WTC11 (cell line): ENCODE data around the gene SCIMP. TPM values are rescaled to one million over a fixed set of nuclear protein-coding genes. Genes with fewer than 3 reads are reported as not detected.
"Not testable (repeated sequence)": the region's sequence is repeated elsewhere in the genome, so short reads cannot be mapped to it uniquely, and the experiment has no call there.

Source experiments
- ATAC-seq: fragments of 200-7000 bp; cut with Tn5 transposase; 2 replicates; pipeline ENCODE4 v1.10.0; 2021; ENCODE audit warnings: mild to moderate bottlenecking, moderate library complexity
- CTCF ChIA-PET: fragments of 300-600 bp; sonication (Branson Sonifier 250); formaldehyde crosslinking; loops from one replicate; lab custom pipeline; 2021; ENCODE audit warnings: antibody characterized with exemption; lab: Charles Lee
- POLR2A ChIA-PET: fragments of 350-600 bp; sonication (Branson Sonifier 250); formaldehyde crosslinking; loops from one replicate; lab custom pipeline; 2021; ENCODE audit warnings: antibody characterized with exemption; lab: Charles Lee
- DNase-seq: peaks from one replicate; pipeline ENCODE4 v3.0.0; 2021; ENCODE audit warnings: low spot score
- H3K27ac Mint-ChIP-seq: 2 replicates; pipeline ENCODE4 v1.8.0; 2021; ENCODE audit warnings: mixed read lengths
- H3K27me3 Mint-ChIP-seq: 2 replicates; pipeline ENCODE4 v1.8.0; 2021; ENCODE audit warnings: low read depth, mild to moderate bottlenecking, moderate library complexity, mixed read lengths
- H3K36me3 Mint-ChIP-seq: 2 replicates; pipeline ENCODE4 v1.8.0; 2021; ENCODE audit warnings: mixed read lengths
- H3K4me1 Mint-ChIP-seq: 2 replicates; pipeline ENCODE4 v1.8.0; 2022; ENCODE audit warnings: mixed read lengths
- H3K4me3 Mint-ChIP-seq: 2 replicates; pipeline ENCODE4 v1.8.0; 2021; ENCODE audit warnings: mild to moderate bottlenecking, moderate library complexity, mixed read lengths
- H3K9me3 Mint-ChIP-seq: 2 replicates; pipeline ENCODE4 v1.8.0; 2021; ENCODE audit warnings: mixed read lengths
- NR1H2 ChIP-seq: sonication (generic); formaldehyde crosslinking; IDR thresholded peaks from 2 replicates; pipeline ENCODE4 v1.9.0; 2021; ENCODE audit warnings: mild to moderate bottlenecking, moderate library complexity, missing genetic modification reagents
- ZNF219 ChIP-seq: sonication (generic); formaldehyde crosslinking; IDR thresholded peaks from 2 replicates; pipeline ENCODE4 v1.8.0; 2023; ENCODE audit warnings: missing genetic modification reagents, mild to moderate bottlenecking, borderline replicate concordance
- ZNF232 ChIP-seq: sonication (generic); formaldehyde crosslinking; IDR thresholded peaks from 2 replicates; pipeline ENCODE4 v1.8.0; 2022; ENCODE audit warnings: mild to moderate bottlenecking, missing genetic modification reagents
- ZNF396 ChIP-seq: fragments of 250-450 bp; sonication (Bioruptor Pico); IDR thresholded peaks from 2 replicates; pipeline ENCODE4 v1.8.0; 2021; ENCODE audit warnings: mild to moderate bottlenecking, moderate library complexity, borderline replicate concordance
- ZNF423 ChIP-seq: fragments of 250-450 bp; sonication (Bioruptor Pico); IDR thresholded peaks from 2 replicates; pipeline ENCODE4 v2.1.2; 2022; ENCODE audit warnings: mild to moderate bottlenecking, moderate library complexity
- total RNA-seq: library from RNA; stranded (reverse); gene quantifications from 3 replicates; pipeline ENCODE4 v1.2.3, GENCODE V29; 2021
- TF ChIP-seq, protein P1 (sequence below): fragments of 200-600 bp; IDR thresholded peaks from 2 replicates; pipeline ENCODE4 v1.8.0; 2022; ENCODE audit warnings: antibody characterized with exemption
- TF ChIP-seq, protein P2 (sequence below): sonication (generic); formaldehyde crosslinking; IDR thresholded peaks from 2 replicates; pipeline ENCODE4 v1.8.0; 2023; ENCODE audit warnings: missing genetic modification reagents
- TF ChIP-seq, protein P3 (sequence below): sonication (generic); formaldehyde crosslinking; IDR thresholded peaks from 2 replicates; pipeline ENCODE4 v1.8.1; 2023; ENCODE audit warnings: mild to moderate bottlenecking, missing genetic modification reagents
- TF ChIP-seq, protein P4 (sequence below): sonication (generic); formaldehyde crosslinking; IDR thresholded peaks from 2 replicates; pipeline ENCODE4 v1.8.0; 2022; ENCODE audit warnings: mild to moderate bottlenecking, missing genetic modification reagents
- TF ChIP-seq, protein P5 (sequence below): sonication (generic); formaldehyde crosslinking; IDR thresholded peaks from 2 replicates; pipeline ENCODE4 v1.8.1; 2022; ENCODE audit warnings: mild to moderate bottlenecking, missing genetic modification reagents, moderate library complexity, borderline replicate concordance
- TF ChIP-seq, protein P6 (sequence below): sonication (generic); formaldehyde crosslinking; IDR thresholded peaks from 2 replicates; pipeline ENCODE4 v1.8.0; 2023; ENCODE audit warnings: mild to moderate bottlenecking, missing genetic modification reagents
- TF ChIP-seq, protein P7 (sequence below): sonication (generic); formaldehyde crosslinking; conservative IDR thresholded peaks from 2 replicates; pipeline ENCODE4 v1.8.1; 2023; ENCODE audit warnings: mild to moderate bottlenecking, low read depth, missing genetic modification reagents, moderate library complexity
- TF ChIP-seq, protein P8 (sequence below): fragments of 250-450 bp; sonication (Bioruptor Pico); IDR thresholded peaks from 2 replicates; pipeline ENCODE4 v1.9.0; 2021; ENCODE audit warnings: moderate library complexity, mild to moderate bottlenecking, inconsistent platforms, borderline replicate concordance
- TF ChIP-seq, protein P9 (sequence below): sonication (generic); formaldehyde crosslinking; IDR thresholded peaks from 2 replicates; pipeline ENCODE4 v1.8.1; 2023; ENCODE audit warnings: mild to moderate bottlenecking, missing genetic modification reagents, borderline replicate concordance

The SCIMP gene
- total RNA-seq, 1 experiment from 2014 or later, result not detected

DNA sequence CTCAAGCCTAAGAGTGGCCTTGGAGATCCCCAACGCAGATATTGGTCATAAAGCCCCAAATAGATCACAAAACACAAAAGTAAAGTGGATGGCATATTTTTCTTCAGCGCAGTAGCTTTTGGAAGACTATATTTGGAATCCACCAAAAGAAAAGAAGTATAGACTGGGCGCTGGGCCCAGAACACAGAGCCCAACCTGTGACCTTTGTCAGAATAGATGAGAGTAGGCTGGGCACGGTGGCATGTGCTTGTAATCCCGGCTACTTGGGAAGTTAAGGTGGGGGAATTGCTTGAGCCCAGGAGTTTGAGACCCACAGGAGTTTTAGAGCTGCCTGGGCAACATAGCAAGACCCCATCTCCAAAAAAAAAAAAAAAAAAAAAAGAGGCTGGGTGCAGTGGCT is 14.6 kb downstream of the SCIMP start (continued):
- TF ChIP-seq, protein P1, sequence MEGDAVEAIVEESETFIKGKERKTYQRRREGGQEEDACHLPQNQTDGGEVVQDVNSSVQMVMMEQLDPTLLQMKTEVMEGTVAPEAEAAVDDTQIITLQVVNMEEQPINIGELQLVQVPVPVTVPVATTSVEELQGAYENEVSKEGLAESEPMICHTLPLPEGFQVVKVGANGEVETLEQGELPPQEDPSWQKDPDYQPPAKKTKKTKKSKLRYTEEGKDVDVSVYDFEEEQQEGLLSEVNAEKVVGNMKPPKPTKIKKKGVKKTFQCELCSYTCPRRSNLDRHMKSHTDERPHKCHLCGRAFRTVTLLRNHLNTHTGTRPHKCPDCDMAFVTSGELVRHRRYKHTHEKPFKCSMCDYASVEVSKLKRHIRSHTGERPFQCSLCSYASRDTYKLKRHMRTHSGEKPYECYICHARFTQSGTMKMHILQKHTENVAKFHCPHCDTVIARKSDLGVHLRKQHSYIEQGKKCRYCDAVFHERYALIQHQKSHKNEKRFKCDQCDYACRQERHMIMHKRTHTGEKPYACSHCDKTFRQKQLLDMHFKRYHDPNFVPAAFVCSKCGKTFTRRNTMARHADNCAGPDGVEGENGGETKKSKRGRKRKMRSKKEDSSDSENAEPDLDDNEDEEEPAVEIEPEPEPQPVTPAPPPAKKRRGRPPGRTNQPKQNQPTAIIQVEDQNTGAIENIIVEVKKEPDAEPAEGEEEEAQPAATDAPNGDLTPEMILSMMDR, result no peak
- TF ChIP-seq ZNF219 (CRISPR knock-in tag), result no peak
- TF ChIP-seq ZNF423, result no peak
- TF ChIP-seq, protein P2, sequence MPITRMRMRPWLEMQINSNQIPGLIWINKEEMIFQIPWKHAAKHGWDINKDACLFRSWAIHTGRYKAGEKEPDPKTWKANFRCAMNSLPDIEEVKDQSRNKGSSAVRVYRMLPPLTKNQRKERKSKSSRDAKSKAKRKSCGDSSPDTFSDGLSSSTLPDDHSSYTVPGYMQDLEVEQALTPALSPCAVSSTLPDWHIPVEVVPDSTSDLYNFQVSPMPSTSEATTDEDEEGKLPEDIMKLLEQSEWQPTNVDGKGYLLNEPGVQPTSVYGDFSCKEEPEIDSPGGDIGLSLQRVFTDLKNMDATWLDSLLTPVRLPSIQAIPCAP, result no peak

DNA sequence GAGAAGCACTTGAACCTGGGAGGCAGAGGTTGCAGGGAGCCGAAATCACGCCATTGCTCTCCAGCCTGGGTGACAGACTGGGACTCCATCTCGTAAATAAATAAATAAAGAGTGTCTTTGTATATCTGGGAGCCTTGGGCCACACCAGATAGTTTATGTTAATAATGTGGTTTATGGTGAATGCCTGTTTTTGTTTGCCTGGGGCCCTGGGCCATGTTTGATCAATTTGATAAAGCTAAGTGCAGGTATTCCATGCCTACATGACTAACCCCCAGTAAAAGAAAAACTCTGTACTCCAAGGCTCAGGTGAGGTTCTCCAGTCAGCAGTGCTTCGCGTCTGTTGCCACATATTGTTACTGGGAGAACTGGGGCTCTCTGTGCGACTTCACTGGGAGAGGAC is 15.1 kb downstream of the SCIMP start:
- DNase-seq, result no peak
- Mint-ChIP-seq H3K4me3 (no peak overlapping the region), H3K27ac (no peak overlapping the region), H3K9me3 (no peaks in the 10 kb centered on the region), H3K4me1 (0 out of 2 replicates have a peak, but pooled peaks cover 5% of the 10 kb centered on the region), H3K36me3 (no peaks in the 10 kb centered on the region)
- ChIA-PET CTCF (no interaction called here), POLR2A (no interaction called here)
- TF ChIP-seq, protein P3, sequence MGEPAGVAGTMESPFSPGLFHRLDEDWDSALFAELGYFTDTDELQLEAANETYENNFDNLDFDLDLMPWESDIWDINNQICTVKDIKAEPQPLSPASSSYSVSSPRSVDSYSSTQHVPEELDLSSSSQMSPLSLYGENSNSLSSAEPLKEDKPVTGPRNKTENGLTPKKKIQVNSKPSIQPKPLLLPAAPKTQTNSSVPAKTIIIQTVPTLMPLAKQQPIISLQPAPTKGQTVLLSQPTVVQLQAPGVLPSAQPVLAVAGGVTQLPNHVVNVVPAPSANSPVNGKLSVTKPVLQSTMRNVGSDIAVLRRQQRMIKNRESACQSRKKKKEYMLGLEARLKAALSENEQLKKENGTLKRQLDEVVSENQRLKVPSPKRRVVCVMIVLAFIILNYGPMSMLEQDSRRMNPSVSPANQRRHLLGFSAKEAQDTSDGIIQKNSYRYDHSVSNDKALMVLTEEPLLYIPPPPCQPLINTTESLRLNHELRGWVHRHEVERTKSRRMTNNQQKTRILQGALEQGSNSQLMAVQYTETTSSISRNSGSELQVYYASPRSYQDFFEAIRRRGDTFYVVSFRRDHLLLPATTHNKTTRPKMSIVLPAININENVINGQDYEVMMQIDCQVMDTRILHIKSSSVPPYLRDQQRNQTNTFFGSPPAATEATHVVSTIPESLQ (CRISPR knock-in tag), result no peak
- TF ChIP-seq, protein P4, sequence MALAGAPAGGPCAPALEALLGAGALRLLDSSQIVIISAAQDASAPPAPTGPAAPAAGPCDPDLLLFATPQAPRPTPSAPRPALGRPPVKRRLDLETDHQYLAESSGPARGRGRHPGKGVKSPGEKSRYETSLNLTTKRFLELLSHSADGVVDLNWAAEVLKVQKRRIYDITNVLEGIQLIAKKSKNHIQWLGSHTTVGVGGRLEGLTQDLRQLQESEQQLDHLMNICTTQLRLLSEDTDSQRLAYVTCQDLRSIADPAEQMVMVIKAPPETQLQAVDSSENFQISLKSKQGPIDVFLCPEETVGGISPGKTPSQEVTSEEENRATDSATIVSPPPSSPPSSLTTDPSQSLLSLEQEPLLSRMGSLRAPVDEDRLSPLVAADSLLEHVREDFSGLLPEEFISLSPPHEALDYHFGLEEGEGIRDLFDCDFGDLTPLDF (CRISPR knock-in tag), result no peak
- TF ChIP-seq ZNF232, result no peak
- no peak for TF ChIP-seq ZNF219 (CRISPR knock-in tag)
- TF ChIP-seq ZNF396 (CRISPR knock-in tag), result no peak
- TF ChIP-seq, protein P5, sequence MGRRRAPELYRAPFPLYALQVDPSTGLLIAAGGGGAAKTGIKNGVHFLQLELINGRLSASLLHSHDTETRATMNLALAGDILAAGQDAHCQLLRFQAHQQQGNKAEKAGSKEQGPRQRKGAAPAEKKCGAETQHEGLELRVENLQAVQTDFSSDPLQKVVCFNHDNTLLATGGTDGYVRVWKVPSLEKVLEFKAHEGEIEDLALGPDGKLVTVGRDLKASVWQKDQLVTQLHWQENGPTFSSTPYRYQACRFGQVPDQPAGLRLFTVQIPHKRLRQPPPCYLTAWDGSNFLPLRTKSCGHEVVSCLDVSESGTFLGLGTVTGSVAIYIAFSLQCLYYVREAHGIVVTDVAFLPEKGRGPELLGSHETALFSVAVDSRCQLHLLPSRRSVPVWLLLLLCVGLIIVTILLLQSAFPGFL (CRISPR knock-in tag), result no peak
- TF ChIP-seq, protein P6, sequence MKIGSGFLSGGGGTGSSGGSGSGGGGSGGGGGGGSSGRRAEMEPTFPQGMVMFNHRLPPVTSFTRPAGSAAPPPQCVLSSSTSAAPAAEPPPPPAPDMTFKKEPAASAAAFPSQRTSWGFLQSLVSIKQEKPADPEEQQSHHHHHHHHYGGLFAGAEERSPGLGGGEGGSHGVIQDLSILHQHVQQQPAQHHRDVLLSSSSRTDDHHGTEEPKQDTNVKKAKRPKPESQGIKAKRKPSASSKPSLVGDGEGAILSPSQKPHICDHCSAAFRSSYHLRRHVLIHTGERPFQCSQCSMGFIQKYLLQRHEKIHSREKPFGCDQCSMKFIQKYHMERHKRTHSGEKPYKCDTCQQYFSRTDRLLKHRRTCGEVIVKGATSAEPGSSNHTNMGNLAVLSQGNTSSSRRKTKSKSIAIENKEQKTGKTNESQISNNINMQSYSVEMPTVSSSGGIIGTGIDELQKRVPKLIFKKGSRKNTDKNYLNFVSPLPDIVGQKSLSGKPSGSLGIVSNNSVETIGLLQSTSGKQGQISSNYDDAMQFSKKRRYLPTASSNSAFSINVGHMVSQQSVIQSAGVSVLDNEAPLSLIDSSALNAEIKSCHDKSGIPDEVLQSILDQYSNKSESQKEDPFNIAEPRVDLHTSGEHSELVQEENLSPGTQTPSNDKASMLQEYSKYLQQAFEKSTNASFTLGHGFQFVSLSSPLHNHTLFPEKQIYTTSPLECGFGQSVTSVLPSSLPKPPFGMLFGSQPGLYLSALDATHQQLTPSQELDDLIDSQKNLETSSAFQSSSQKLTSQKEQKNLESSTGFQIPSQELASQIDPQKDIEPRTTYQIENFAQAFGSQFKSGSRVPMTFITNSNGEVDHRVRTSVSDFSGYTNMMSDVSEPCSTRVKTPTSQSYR, result no peak
- TF ChIP-seq, protein P7, sequence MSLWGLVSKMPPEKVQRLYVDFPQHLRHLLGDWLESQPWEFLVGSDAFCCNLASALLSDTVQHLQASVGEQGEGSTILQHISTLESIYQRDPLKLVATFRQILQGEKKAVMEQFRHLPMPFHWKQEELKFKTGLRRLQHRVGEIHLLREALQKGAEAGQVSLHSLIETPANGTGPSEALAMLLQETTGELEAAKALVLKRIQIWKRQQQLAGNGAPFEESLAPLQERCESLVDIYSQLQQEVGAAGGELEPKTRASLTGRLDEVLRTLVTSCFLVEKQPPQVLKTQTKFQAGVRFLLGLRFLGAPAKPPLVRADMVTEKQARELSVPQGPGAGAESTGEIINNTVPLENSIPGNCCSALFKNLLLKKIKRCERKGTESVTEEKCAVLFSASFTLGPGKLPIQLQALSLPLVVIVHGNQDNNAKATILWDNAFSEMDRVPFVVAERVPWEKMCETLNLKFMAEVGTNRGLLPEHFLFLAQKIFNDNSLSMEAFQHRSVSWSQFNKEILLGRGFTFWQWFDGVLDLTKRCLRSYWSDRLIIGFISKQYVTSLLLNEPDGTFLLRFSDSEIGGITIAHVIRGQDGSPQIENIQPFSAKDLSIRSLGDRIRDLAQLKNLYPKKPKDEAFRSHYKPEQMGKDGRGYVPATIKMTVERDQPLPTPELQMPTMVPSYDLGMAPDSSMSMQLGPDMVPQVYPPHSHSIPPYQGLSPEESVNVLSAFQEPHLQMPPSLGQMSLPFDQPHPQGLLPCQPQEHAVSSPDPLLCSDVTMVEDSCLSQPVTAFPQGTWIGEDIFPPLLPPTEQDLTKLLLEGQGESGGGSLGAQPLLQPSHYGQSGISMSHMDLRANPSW (CRISPR knock-in tag), result no peak
- TF ChIP-seq, protein P8, sequence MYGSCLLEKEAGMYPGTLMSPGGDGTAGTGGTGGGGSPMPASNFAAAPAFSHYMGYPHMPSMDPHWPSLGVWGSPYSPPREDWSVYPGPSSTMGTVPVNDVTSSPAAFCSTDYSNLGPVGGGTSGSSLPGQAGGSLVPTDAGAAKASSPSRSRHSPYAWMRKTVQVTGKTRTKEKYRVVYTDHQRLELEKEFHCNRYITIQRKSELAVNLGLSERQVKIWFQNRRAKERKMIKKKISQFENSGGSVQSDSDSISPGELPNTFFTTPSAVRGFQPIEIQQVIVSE (CRISPR knock-in tag), result no peak
- no peak for TF ChIP-seq NR1H2 (CRISPR knock-in tag)
- TF ChIP-seq, protein P9, sequence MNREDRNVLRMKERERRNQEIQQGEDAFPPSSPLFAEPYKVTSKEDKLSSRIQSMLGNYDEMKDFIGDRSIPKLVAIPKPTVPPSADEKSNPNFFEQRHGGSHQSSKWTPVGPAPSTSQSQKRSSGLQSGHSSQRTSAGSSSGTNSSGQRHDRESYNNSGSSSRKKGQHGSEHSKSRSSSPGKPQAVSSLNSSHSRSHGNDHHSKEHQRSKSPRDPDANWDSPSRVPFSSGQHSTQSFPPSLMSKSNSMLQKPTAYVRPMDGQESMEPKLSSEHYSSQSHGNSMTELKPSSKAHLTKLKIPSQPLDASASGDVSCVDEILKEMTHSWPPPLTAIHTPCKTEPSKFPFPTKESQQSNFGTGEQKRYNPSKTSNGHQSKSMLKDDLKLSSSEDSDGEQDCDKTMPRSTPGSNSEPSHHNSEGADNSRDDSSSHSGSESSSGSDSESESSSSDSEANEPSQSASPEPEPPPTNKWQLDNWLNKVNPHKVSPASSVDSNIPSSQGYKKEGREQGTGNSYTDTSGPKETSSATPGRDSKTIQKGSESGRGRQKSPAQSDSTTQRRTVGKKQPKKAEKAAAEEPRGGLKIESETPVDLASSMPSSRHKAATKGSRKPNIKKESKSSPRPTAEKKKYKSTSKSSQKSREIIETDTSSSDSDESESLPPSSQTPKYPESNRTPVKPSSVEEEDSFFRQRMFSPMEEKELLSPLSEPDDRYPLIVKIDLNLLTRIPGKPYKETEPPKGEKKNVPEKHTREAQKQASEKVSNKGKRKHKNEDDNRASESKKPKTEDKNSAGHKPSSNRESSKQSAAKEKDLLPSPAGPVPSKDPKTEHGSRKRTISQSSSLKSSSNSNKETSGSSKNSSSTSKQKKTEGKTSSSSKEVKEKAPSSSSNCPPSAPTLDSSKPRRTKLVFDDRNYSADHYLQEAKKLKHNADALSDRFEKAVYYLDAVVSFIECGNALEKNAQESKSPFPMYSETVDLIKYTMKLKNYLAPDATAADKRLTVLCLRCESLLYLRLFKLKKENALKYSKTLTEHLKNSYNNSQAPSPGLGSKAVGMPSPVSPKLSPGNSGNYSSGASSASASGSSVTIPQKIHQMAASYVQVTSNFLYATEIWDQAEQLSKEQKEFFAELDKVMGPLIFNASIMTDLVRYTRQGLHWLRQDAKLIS, result no peak
- TF ChIP-seq, all 79 proteins: peak for 0
- ATAC-seq, result no peak
- H3K27me3 Mint-ChIP-seq, result no peaks in the 10 kb centered on the region

DNA sequence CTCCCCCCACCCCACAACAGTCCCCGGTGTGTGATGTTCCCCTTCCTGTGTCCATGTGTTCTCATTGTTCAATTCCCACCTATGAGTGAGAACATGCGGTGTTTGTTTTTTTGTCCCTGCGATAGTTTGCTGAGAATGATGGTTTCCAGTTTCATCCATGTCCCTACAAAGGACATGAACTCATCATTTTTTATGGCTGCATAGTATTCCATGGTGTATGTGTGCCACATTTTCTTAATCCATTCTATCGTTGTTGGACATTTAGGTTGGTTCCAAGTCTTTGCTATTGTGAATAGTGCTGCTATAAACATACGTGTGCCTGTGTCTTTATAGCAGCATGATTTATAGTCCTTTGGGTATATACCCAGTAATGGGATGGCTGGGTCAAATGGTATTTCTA is 17.1 kb downstream of the SCIMP start:
- ATAC-seq, H3K9me3 Mint-ChIP-seq, POLR2A ChIA-PET, H3K27ac Mint-ChIP-seq, H3K4me1 Mint-ChIP-seq, H3K27me3 Mint-ChIP-seq, H3K4me3 Mint-ChIP-seq, DNase-seq, H3K36me3 Mint-ChIP-seq: not testable (repeated sequence)
- CTCF ChIA-PET, result interaction anchor here (0.5 to 2.2 kb wide), 2 partner anchors 20 to 1082 kb away, joined by 3 to 9 read pairs; no protein-coding TSS in a partner anchor
